NCI-H2107 (cell line): ENCODE results near the gene IFFO2.
A peak's percentile ranks its signal among the peaks of the same experiment; 100 is the strongest.

Experiments used
- DNase-seq: peaks from one replicate; lab custom pipeline; 2025; lab: John Stamatoyannopoulos, UW

IFFO2 gene

GRCh38 chr1:18936814-18937481 lies 19.5 kb downstream of the IFFO2 start:
- DNase-seq: no peak

GRCh38 chr1:18936471-18936813 lies 20.0 kb downstream of the IFFO2 start:
- no peak for DNase-seq

GRCh38 chr1:18934205-18935000 lies 22.1 kb downstream of the IFFO2 start:
- DNase-seq: peak; percentile 29

- DNase-seq: no peak
Measured at GRCh38 chr1:18932879-18933278, 23.6 kb downstream of the IFFO2 start.

GRCh38 chr1:18932387-18932786 lies 24.1 kb downstream of the IFFO2 start:
- no peak for DNase-seq

- no peak for DNase-seq
Measured at GRCh38 chr1:18931730-18932129, 24.7 kb downstream of the IFFO2 start.

GRCh38 chr1:18929686-18930085 lies 26.8 kb downstream of the IFFO2 start:
- no peak for DNase-seq

GRCh38 chr1:18928985-18929384 lies 27.5 kb downstream of the IFFO2 start:
- DNase-seq: no peak

- DNase-seq: no peak
Measured at GRCh38 chr1:18928406-18928805, 28.1 kb downstream of the IFFO2 start.

GRCh38 chr1:18927654-18928272 lies 28.7 kb downstream of the IFFO2 start:
- no peak for DNase-seq

- DNase-seq: no peak
Measured at GRCh38 chr1:18927082-18927653, 29.3 kb downstream of the IFFO2 start.

- DNase-seq: no peak
Measured at GRCh38 chr1:18926315-18927081, 30.0 kb downstream of the IFFO2 start.

GRCh38 chr1:18925279-18925678 lies 31.2 kb downstream of the IFFO2 start:
- no peak for DNase-seq

- peak; percentile 17 for DNase-seq
Measured at GRCh38 chr1:18924221-18924691, 32.2 kb downstream of the IFFO2 start.

- no peak for DNase-seq
Measured at GRCh38 chr1:18923756-18924211, 32.7 kb downstream of the IFFO2 start.

- DNase-seq: no peak
Measured at GRCh38 chr1:18922848-18923755, 33.4 kb downstream of the IFFO2 start.

- DNase-seq: peak; percentile 34
Measured at GRCh38 chr1:18922319-18922726, 34.2 kb downstream of the IFFO2 start.

GRCh38 chr1:18921516-18922251 lies 34.8 kb downstream of the IFFO2 start:
- DNase-seq: no peak

- DNase-seq: no peak
Measured at GRCh38 chr1:18920931-18921330, 35.5 kb downstream of the IFFO2 start.

GRCh38 chr1:18919956-18920355 lies 36.5 kb downstream of the IFFO2 start:
- DNase-seq: no peak
